Keratinocyte (primary cell): Measurements from ENCODE around the gene FHIT. TPM values are rescaled to one million over a fixed set of nuclear protein-coding genes. Genes with fewer than 3 reads are reported as not detected.

Experiments used
- DNase-seq: peaks from one replicate; pipeline ENCODE4 v3.0.0-alpha.2; 2011; ENCODE audit warnings: low read depth, missing footprints, low spot score
- FAIRE-seq: peaks from 2 replicates; lab custom pipeline; 2011; peaks lifted over from hg19 to GRCh38; lab: Jason Lieb, UNC
- H2AFZ ChIP-seq: 2 replicates; pipeline ENCODE4 v1.6.0; 2012; ENCODE audit warnings: low read length, control low read depth, inconsistent platforms; ENCODE audit not compliant: control insufficient read depth
- H3K27ac ChIP-seq: 2 replicates; pipeline ENCODE4 v1.5.1; 2011; ENCODE audit warnings: low read length; ENCODE audit not compliant: control insufficient read depth, insufficient read depth
- H3K27me3 ChIP-seq: 3 replicates; pipeline ENCODE4 v1.6.0; 2011; ENCODE audit warnings: low read length; ENCODE audit not compliant: control insufficient read depth, insufficient read depth; ENCODE audit errors: extremely low read depth
- H3K36me3 ChIP-seq, 2 experiments: 2 replicates in 1 of 2; 3 replicates in 1 of 2; pipeline ENCODE4 v1.5.1; 2011; ENCODE audit warnings: low read length in 2 of 2, mild to moderate bottlenecking in 1 of 2; ENCODE audit not compliant: control insufficient read depth in 2 of 2, insufficient read depth in 2 of 2; ENCODE audit errors: extremely low read depth in 1 of 2
- H3K4me1 ChIP-seq: 3 replicates; pipeline ENCODE4 v1.5.1; 2011; ENCODE audit warnings: low read length; ENCODE audit not compliant: control insufficient read depth, insufficient read depth; ENCODE audit errors: extremely low read depth
- H3K4me2 ChIP-seq: 3 replicates; pipeline ENCODE4 v1.6.0; 2011; ENCODE audit warnings: low read depth, low read length; ENCODE audit not compliant: control insufficient read depth, insufficient read depth; ENCODE audit errors: extremely low read depth
- H3K4me3 ChIP-seq, 3 experiments: fragments of 200-600 bp in 1 of 3; sonication (generic) in 1 of 3; 2 replicates in 2 of 3; 3 replicates in 1 of 3; pipeline ENCODE4 v1.5.1; 2011 to 2016; ENCODE audit warnings: low read length in 3 of 3, mild to moderate bottlenecking in 3 of 3, control low read depth in 2 of 3, inconsistent platforms in 1 of 3, low read depth in 1 of 3, mixed read lengths in 1 of 3, mixed run types in 1 of 3, moderate library complexity in 1 of 3; ENCODE audit not compliant: control insufficient read depth in 2 of 3, insufficient read depth in 2 of 3; ENCODE audit errors: extremely low read depth in 1 of 3
- H3K79me2 ChIP-seq: 2 replicates; pipeline ENCODE4 v1.6.0; 2012; ENCODE audit warnings: low read length; ENCODE audit not compliant: control insufficient read depth, insufficient read depth
- H3K9ac ChIP-seq: 3 replicates; pipeline ENCODE4 v1.6.0; 2011; ENCODE audit warnings: low read length; ENCODE audit not compliant: control insufficient read depth, insufficient read depth; ENCODE audit errors: extremely low read depth
- H3K9me1 ChIP-seq: 3 replicates; pipeline ENCODE4 v1.6.0; 2011; ENCODE audit warnings: low read length; ENCODE audit not compliant: control insufficient read depth, insufficient read depth; ENCODE audit errors: extremely low read depth
- H3K9me3 ChIP-seq: 2 replicates; pipeline ENCODE4 v1.5.1; 2012; ENCODE audit warnings: low read depth, low read length; ENCODE audit not compliant: control insufficient read depth
- H4K20me1 ChIP-seq: 3 replicates; pipeline ENCODE4 v1.6.0; 2011; ENCODE audit warnings: low read length; ENCODE audit not compliant: control insufficient read depth, insufficient read depth; ENCODE audit errors: extremely low read depth
- CTCF ChIP-seq, 3 experiments: IDR thresholded peaks in 1 of 3; conservative IDR thresholded peaks in 1 of 3; optimal IDR thresholded peaks in 1 of 3; 2 replicates in 2 of 3; 3 replicates in 1 of 3; pipeline versions ENCODE3 to v1.5.1; 2011; ENCODE audit warnings: low read length in 3 of 3, mild to moderate bottlenecking in 3 of 3, moderate library complexity in 2 of 3, control low read depth in 1 of 3, inconsistent platforms in 1 of 3; ENCODE audit not compliant: insufficient read depth in 2 of 3; ENCODE audit errors: extremely low read depth in 1 of 3
- EZH2 ChIP-seq: IDR thresholded peaks from one replicate; pipeline ENCODE4 v1.6.1; 2012; ENCODE audit warnings: inconsistent platforms, mild to moderate bottlenecking, low read length, moderate library complexity
- dilution Hi-C: fragments of 300-500 bp; cut with MboI; formaldehyde crosslinking; loops from one replicate; pipeline ENCODE4 v1.7.0; 2020; ENCODE audit warnings: low sequenced_read_pairs; ENCODE audit not compliant: extremely low pct_ligation_motif_present
- polyA plus RNA-seq, 5 experiments: library from polyadenylated mRNA; depleted of rRNA in 3 of 5; stranded (reverse) in 3 of 5; stranded (forward) in 1 of 5; unstranded in 1 of 5; fragments of >200 nt; gene quantifications; 1 replicate in 1 of 5; 2 replicates in 3 of 5; 3 replicates in 1 of 5; pipeline versions ENCODE4 v1.2.1 to v1.2.3, GENCODE V29; 2011 to 2012; ENCODE audit warnings: missing spikeins in 2 of 5, low read depth in 1 of 5, low replicate concordance in 1 of 5

The FHIT gene
- polyA plus RNA-seq, 1 donor (not counting 4 experiments of a cell fraction or from before 2014, with no cell fraction given) = 2.2 TPM

GRCh38 chr3:60431599-60431958 lies 819.7 kb downstream of the FHIT start:
- dilution Hi-C loops = no loop called here
- no peaks in the 10 kb centered on the region for H3K9me3 ChIP-seq
- H2AFZ ChIP-seq = no peak overlapping the region
- H3K4me2 ChIP-seq = no peak overlapping the region
- no peak overlapping the region for H3K27ac ChIP-seq
- H3K36me3 ChIP-seq = no peaks in the 10 kb centered on the region
- H3K4me1 ChIP-seq = no peaks in the 10 kb centered on the region
- H3K4me3 ChIP-seq = no peak overlapping the region
- H3K9ac ChIP-seq = no peak overlapping the region
- no peaks in the 10 kb centered on the region for H3K27me3 ChIP-seq
- no peaks in the 10 kb centered on the region for H3K9me1 ChIP-seq
- DNase-seq (no peak), FAIRE-seq (no peak)
- no peak for TF ChIP-seq CTCF (optimal IDR thresholded peaks at IDR 0.05 in 1 of 3, IDR thresholded peaks at IDR 0.05 in 1 of 3, conservative IDR thresholded peaks at IDR 0.05 in 1 of 3; ENCODE audit: extremely low read depth in 1 of 3, insufficient read depth in 2 of 3, low read length in 3 of 3)
- TF ChIP-seq EZH2 = no peak
- no peaks in the 10 kb centered on the region for H4K20me1 ChIP-seq
- H3K79me2 ChIP-seq = no peaks in the 10 kb centered on the region

DNA sequence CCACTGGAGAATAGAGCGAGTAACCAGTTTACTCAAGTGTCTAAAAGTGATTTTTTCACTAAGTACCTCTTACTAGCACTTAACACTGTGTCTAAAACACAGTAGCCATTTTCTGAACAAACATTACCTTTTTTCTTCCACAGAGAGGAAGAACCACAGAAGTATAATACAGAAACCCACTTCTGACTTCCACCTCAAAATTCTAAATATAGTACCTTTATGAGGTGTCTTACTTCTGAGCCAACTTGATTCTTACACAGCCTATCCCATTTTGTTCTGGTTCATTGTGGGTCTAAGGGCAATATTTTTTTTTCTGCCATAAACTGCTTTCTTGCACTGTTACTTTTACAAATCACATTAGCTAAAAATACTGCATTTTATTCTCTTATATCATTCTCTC lies 821.0 kb downstream of the FHIT start:
- dilution Hi-C loops = no loop called here
- Histone ChIP-seq H3K4me1 (no peaks in the 10 kb centered on the region), H2AFZ (no peak overlapping the region), H3K27ac (no peak overlapping the region), H3K4me3 (no peak overlapping the region), H4K20me1 (no peaks in the 10 kb centered on the region), H3K9ac (no peak overlapping the region), H3K79me2 (no peaks in the 10 kb centered on the region), H3K9me3 (no peaks in the 10 kb centered on the region), H3K27me3 (no peaks in the 10 kb centered on the region), H3K36me3 (no peaks in the 10 kb centered on the region), H3K4me2 (no peak overlapping the region), H3K9me1 (no peaks in the 10 kb centered on the region)
- DNase-seq (no peak), FAIRE-seq (no peak)
- TF ChIP-seq EZH2 (no peak), CTCF (optimal IDR thresholded peaks at IDR 0.05 in 1 of 3, IDR thresholded peaks at IDR 0.05 in 1 of 3, conservative IDR thresholded peaks at IDR 0.05 in 1 of 3; ENCODE audit: extremely low read depth in 1 of 3, insufficient read depth in 2 of 3, low read length in 3 of 3) (no peak)
